ENCODE results near the gene EEFSEC.

Gene EEFSEC

DNA sequence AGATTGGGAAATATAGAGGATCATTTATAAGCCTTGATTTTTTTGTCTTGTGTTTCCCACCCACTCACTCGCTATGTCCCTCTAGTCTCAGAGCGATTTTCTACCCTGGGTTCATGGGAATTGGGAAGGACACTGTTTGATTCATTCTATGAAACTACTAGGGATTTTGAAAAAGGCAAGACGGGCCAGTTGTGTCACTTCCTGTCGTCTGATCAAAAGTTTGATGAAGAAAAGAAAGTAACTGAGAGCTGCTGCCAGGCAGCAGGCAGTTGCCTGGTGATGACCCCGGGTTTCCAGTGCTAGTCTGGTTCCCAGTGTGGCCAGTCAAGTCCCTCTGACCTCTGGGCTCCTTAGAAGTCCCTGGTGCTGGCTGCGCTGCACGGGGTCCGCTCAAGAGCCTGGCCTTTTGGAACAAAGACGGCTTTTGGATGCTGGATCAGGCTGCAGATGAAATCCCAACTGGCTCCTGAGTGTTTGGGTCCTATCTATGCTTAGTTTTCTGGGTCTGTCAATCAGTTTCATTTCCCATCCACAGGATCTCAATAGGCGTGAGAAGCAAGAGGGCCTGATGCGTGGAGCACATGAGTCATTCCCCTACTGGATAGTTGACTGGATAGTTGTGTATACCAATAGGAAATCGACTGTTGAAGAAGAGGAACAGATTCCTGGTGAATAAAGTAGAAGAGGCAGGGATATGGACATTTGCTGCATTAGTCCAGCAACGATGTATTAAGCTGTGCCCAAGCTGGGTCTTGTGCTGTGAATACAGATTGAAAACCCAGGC is 89.7 kb downstream of the EEFSEC start:
- no peak for DNase-seq (ENCODE audit: low read depth)

DNA sequence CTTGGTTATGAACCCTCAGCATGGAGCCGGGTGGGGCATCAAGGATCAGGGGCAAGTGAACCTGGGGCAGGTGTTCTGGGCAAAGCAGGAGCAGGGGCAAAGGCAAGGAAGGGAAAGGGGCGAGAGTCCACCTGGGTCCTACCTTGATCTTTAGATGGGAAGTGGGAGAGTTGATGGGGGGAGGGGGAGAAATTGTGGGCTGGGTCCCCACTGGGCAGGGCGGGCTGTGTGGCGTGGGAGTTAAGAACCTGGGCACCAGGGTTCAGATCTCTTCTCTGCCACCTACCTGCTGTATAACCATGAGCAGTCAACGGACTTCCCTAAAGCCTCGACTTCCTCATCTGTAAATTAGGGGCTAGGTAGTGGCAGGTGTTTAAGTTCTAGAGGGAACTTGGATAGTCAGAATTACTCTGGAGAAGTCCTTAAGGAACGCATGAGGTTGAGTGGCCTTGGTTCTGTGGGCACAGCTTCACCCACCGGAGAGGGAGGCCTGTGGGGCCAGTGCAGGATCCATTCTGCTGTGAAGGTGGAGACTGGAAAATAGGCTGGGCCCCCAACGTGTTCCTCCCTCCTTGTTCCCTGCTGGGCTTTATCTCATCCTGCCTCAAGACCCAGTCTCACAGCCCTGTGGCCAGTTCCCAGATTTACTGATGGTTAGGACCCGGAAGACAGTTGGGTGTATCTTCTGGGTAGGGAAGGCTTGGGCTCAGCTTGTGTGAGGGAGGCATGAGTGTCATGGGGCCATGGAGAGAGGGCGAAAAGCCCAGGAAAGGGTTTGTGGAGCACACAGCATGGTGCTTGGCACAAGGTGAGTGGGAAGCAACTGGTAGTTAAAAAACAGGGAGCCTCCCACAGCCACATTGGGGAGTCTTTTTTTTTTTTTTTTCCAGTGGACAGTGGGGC is 90.6 kb downstream of the EEFSEC start:
- DNase-seq (ENCODE audit: low read depth) = no peak

DNA sequence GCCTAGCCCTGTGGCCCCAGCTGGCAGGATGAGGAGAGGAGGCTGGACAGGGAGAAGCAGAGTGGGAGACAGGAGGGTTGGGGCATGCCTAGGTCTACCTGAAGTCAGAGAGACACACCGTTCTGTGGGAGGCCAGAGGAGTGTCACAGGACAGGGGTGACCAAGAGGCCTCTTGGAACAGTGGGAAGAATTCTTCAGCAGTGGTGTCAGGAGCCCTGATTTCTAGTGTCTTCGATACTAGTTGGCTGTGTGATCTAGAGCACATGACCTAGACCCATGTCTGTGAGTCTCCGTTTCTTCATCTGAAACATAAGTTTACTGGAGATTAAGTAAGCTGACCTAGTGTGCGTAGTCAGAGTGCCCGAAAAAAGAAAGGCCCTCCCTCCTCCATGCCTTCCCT is 92.2 kb downstream of the EEFSEC start:
- no peak for DNase-seq (ENCODE audit: low read depth)

DNA sequence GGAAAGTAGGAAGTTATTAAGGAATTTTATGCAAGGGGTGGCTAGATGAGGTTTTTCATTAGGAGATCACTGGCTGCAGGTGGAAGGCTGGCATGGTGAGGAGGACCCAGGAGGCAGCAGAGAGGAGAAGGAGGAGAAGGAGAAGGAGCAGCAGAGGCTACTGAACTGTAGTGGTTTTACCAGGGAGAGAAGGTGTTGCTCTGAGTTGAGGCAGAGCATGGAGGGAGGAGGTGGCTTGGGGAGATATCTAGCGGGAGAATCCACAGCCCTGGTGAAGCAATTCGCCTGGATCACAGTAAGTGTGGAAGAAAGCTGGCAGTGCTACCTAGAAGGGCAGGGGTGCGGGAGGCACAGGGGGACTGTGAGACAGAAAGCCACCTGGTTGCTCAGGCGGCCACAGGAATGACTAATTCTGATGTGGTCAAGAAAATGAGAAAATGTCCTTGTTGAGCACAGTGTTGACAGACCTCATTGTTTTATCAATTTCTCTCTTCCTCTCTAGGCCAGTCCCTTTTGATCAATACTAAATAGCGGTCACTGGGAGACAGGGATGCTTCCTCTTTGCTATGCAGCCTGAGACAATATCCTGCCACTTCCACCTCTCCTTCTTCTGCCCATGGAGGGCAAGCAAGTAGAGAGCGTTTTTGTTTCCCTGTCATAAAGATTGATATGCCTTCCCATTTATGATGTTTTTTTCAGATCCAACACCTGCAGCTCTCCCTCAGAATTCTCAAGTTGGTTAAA is 94.6 kb downstream of the EEFSEC start:
- no peak for DNase-seq (ENCODE audit: low read depth)

DNA sequence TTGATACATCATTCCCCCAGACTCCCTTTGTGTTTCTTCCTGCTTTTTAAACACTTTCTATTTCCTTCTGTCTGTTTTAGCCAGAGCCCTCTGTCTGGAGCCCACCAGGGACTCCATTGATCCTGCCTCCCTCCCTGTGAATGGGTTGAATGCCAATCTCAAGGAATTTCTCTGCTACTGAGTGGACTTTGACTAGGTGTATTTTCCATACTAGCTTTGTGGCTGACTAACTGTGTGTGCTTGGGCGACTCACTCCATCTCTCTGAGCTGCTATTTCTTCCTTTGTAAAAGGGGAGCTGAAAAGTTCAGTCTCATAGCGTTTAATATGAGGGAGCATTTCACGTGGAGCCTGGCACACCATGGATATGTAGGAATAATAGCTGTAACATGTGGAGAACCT is 98.8 kb downstream of the EEFSEC start:
- DNase-seq (ENCODE audit: low read depth) = no peak

DNA sequence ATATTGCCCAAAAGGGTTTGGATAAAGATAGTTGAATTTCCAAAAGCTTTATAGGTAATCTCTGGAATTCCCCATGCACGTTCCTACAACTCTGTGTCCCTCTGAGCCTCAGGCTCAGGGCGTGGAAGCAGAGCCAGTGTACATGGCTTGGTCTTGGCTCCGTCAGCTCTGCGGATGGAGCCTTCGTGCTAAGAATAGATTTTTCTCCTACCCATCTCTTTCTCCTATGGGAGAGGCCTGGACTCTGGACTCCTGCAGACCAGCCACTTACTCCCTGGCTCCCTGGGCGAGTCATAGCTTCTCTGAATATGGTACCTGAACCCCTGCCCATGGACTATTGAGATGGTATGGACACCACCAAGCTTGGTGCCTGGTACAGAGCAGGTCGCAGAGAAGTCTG is 99.9 kb downstream of the EEFSEC start:
- no peak for DNase-seq (ENCODE audit: low read depth)

DNA sequence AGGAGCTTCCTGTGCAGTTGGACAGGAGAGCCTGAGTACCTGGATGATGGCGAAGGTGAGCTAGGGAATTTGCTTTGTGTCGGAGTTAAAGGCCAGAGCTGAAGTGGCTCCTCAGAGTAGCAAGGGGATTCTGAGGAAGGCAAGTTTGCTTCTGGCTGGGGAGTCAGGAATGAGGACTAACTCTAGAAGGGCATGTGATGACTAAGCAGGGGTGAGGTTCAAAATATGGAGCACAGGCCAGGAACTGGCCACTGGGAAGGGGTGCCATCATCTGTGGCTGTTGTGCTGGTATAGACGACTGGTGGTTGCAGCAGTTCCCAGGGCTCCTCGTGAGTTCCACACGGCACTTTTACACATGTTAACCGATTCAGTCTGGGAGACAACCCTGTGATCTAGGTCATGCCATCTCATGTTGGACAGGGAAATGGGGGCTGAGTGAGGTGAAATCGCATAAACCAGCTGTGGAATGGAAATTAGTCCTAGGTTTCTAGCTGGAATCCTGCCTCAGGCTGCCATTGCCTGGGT is 100.8 kb downstream of the EEFSEC start:
- no peak for DNase-seq (ENCODE audit: low read depth)

DNA sequence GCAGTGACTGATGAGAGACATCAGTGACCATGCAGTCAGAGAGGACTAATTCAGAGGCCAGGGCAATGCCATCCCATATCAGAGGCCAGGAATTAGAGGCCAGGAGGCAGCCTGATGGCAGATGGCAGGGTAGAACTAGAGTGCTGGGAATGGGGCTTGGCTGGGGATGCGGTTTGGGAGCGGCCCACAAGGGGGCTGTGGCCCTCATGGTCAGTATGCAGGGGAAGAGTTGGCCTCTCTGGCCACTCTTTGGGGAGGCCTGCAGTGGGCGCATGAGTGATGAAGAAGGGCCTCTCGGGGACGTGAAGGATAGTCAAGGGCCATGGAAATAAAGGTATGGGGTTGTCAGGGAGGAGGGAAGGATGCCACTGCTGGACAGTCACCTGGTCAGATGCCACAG is 101.7 kb downstream of the EEFSEC start:
- DNase-seq (ENCODE audit: low read depth) = no peak

DNA sequence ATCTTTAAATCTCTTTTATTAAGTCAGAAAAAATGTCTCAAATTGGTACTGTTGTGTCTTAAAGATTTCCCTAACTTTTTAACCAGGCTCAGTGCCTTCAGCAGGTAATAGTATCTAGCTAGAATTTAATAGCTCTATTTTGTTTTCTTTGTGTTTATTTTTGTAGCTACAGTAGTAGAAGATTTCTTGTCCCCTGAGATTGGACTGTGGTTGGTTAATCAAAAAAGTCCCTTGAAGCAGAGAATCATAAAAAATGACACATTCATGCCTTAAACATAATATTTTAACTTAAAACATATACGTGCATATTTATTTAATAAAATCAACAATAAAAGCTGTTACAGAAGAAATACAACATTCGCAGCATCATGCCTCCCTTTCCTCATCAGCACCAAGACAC is 102.8 kb downstream of the EEFSEC start:
- DNase-seq (ENCODE audit: low read depth) = no peak

DNA sequence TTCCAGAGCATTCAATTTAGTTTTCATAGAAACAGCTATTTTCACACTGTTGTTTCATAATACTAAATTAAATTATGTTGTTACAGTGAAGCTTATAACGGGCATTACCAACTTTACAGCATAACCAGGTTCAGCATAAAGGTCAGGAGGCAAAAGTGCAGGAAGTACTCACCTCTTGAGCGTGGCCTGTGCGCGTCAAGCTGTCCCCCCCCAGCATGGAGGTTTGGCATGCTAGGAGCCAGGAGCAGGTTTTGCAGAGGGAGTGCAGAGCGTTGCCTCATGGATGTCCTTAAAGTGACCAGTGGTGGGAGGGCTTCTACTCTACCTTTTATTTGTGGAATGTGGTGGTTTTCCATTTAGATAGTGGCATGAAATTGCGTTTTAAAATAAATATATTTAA is 104.4 kb downstream of the EEFSEC start:
- no peak for DNase-seq (ENCODE audit: low read depth)

DNA sequence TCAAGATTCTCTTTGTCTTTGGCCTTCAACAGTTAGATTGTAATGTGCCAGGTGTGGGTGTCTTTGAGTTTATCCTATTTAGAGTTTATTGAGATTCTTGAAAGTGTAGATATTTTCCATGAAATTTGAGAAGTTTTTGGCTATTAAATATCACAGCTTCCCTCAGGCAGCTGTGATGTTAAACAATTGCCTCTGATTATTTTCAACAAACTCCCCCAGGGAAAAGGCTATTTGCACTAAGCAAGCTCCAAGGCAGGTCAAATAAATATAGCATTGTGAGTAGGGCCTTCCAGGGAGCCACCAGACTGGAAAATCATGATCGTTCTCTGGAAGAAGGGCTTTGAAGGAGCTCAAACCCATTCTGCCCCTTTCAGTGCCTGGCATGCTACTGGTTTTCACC is 107.0 kb downstream of the EEFSEC start:
- DNase-seq (ENCODE audit: low read depth) = no peak

DNA sequence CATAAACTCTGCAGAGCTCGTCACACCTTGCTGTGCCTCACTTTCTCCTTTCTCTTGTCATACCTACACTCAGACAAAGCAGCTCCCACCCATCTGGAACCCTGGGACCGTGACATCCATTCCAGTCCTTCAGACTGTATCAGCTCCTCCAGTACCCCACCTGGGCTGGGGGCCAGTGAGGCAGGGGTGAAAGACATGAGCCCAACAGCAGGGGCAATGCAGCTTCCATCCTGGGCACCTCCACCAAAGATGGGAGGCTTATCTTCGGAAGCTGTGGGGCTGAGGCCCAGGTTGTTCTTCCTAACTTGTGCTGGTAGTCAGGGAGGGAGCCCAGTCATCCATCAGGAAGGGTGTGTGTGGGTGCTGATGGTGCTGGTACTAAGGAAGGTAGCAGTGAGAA is 109.2 kb downstream of the EEFSEC start:
- no peak for DNase-seq (ENCODE audit: low read depth)

DNA sequence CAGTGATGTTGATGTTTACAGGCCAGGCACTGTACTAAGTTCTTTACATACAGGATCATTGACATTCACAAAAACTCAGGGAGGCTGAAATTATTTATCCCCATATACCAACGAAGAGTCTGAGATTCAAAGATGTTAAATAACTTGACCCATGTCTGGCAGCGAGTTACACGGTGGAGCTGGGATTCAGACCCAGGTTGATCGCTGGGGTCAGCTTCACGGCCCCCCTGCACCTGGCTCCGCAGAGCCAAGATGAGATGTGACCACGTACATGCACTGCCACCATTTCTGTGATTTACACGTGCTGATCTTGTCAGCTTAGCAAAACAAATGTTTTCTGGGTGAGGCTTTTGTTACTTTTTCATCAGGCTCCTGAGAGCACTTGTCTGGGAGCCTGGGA is 109.8 kb downstream of the EEFSEC start:
- no peak for DNase-seq (ENCODE audit: low read depth)

DNA sequence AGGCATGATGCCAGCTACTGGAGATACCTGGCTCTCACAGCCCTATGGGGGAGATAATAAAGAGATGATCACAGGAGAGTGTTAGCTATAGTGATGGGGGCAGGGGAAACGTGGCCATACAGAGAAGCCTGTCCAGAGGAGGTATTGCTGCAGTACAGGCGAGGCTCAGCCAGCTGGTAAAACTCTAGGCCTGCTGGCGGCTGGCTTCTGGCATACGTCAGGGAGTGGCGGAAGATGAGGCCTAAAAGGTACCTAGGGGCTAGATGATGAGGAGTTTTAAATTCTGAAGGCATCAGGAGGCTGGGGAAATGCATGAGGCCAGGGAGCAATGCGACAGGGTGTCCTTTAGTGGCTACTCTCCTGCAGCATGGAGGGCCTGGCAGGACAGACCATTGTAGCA is 110.7 kb downstream of the EEFSEC start:
- DNase-seq (ENCODE audit: low read depth) = no peak

DNA sequence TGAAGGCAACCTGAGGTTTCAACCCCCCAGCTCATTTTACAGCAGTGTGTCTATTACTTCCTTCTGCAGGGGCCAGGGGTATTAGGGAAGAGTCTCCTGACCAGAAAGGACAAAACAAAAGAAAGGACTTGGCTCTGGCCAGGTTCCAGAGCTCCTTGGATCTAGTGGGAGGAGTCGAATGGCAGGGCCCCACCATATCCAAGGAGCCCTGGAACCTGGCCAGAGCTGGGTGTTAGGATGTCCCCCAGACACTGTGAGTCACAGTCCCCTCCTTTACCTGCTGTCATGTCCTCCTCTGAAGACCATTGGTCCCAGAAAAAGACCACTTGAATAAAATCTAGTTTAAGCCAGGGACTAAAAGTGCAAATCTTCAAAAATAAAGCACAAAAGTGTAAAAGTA is 113.2 kb downstream of the EEFSEC start:
- DNase-seq (ENCODE audit: low read depth) = no peak

DNA sequence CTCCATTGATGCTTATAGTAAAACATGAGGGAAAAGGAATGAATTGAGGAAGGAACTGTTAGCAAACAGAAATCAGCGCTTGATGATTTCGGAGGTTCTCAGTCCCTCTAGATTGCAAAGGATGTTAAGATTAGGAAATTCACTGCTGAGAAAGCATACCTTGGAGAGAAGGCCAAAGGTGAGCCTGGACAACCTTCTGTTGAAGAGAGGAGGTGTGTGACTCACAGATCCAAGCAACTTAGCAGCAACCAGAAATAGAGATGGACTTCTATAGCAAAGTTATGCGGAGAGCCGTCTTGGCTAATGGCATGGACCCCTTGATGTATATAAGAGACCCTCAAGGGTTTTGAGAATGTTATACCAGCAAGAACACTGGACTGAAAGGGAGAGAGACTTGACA is 114.3 kb downstream of the EEFSEC start:
- no peak for DNase-seq (ENCODE audit: low read depth)

DNA sequence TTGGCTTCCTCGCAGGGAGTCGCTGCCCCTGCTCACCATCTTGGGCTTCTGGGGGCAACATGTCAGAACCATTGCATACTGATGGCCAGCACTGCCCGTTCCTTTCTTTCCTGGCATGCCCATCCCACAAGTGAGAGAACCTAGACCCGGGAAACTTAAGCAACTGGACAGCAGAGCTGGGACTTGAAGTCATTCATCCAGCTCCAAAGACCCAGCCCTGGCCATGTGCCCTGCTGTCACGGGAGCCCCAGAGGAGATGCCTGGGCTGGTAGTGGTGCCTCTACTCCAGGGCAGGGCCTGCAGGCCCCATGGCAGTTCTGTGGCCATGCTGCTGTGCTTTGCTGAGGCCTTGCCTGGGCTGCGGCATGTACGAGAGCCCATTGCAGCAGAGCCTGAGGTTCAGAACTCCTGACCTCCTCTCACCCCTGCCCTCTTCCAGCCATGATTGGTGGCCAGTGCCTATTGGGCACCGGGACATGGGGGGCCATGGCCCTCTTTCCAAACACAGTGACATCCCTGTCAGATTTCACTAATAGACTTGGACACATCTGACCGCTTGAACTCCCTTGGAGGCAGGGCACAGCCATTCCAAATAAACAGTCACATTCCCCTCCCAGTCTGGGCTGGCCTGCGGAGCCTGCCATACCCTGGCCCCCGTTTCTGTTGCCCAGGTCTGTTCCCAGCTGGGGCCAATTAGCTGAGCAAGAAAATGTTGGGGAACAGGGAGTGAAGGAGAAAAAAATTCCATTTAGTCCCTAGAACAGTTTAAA is 115.9 kb downstream of the EEFSEC start:
- DNase-seq (ENCODE audit: low read depth) = no peak

DNA sequence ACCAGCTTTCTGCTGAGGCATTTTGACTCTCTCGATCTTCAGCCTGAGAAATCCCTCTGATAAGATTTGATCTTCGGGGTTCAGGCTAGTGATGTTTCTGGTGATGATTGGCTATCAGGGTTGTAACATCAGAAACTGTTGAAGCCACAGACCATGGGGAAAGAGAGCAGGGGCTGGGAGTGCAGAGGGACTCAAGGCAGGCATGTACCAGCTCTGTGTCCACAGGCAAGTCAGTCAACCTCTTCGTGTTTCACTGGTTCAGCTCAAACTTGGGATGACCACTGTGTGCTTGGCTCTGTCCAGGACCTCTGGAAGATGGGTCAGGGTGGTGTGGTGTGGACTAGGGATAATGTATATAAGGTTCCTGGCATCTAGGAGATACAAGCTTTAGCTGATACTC is 116.5 kb downstream of the EEFSEC start:
- DNase-seq (ENCODE audit: low read depth) = no peak

DNA sequence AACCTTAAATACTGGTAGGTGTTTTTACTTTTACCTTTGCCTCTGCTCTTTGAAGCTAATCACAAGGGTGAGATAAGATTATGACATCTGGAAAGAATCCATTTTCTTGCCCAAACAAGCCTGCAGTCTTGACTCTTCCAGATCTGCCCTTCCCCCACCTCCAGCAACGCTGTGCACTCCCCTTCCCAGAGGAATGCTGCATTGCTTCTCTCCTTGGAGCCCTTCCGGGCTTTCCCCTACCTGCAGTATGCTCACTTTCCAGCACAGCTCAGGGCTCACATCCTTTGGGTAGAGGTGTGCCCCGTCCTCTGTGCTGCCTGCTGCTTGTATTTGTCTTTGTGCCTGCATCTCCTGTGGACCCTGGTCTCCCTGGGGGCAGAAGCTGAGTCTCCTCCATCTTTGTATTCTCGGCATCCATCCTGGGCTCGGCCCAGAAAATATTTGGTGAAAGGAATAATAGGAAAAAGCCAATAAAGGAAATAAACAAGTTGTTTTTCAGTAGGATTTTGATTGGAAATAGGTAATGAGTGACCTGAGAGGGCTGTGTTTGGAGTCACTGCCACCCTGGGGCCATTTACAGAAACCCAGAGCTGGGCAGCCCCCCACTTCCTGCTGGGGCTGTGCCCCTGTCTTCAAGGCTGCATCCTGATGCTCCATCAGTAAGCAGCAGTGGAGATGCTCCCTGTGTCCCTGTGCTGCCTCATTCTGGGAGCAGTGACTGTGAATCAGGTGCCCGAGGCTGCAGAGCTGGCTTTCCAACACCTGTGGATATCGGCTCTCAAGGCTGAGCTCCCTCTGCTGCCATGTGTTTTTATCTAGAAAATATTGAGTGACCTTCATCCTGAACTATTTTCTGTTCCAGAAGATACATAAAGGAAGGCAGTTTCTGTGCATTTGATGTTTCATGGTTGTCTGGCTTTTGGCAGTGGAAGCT is 117.5 kb downstream of the EEFSEC start:
- no peak for DNase-seq (ENCODE audit: low read depth)

DNA sequence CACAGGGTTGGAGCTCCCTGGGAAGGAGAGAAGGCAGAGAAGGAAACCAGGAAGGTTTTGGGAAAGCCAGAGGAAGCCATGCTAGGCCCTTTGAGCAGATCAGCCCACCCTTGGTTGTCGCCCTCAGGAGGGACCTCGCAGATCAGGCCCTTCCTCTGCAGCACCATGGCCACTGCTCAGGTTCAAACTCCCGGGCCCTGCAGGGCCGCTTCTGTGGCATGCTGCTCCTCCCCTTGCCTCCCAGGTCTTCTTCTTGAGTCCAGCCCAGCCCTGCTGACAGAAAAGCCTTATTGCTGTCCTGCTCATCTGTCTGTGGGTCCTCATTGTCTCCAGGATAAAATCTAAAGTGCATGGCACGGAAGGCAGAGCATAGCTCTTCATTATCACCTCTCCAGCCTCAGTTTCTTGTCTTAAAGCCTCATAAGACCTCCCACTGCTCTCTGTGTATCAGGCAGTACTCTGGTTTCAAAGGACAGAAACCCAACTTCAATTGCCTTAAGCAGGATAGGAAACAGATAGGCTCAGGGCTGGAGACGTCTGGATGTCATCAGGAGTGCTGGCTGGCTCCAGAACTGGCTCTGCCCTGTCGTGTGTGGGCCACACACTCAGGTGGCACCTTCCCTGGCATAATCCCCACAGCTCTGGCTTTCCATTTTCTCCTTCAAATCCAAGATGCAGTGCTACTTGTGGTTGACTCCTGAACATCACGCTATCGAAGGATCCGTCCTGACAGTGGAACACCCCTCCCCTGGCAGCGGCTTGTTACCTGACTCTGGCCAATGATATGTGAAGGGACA is 118.5 kb downstream of the EEFSEC start:
- no peak for DNase-seq (ENCODE audit: low read depth)
